GM18517 (cell line): ENCODE data around the gene ZNF490.

Source experiments
- ATAC-seq: cut with Tn5 transposase; IDR thresholded peaks from one replicate; pipeline ENCODE4 v1.9.1; 2021; ENCODE audit warnings: mild to moderate bottlenecking, moderate library complexity; ENCODE audit not compliant: unreplicated experiment

Gene ZNF490

GRCh38 chr19:12545267-12545666 lies 65.3 kb downstream of the ZNF490 start:
- ATAC-seq = no peak

- ATAC-seq = no peak
Observed at GRCh38 chr19:12544401-12544876, 66.2 kb downstream of the ZNF490 start.

GRCh38 chr19:12543855-12544254 lies 66.8 kb downstream of the ZNF490 start:
- ATAC-seq = no peak
